ENCODE results near the gene SPC24.
"Not testable (repeated sequence)": the region's sequence is repeated elsewhere in the genome, so short reads cannot be mapped to it uniquely, and the experiment has no call there.

SPC24 gene

GRCh38 chr19:11179716-11180297, 24.2 kb upstream of the SPC24 start:
- no peak for TF ChIP-seq CTCF (IDR thresholded peaks at IDR 0.05; ENCODE audit: borderline replicate concordance, insufficient read depth, low read depth, low read length)
- H3K4me3 ChIP-seq (ENCODE audit: low read depth, low read length) = peak overlapping the region; percentile 45

- not testable (repeated sequence) for H3K4me3 ChIP-seq (ENCODE audit: low read depth, low read length)
Observed at GRCh38 chr19:11179145-11179465, 23.5 kb upstream of the SPC24 start.

GRCh38 chr19:11177592-11177991, 22.0 kb upstream of the SPC24 start:
- no peak overlapping the region for H3K4me3 ChIP-seq (ENCODE audit: low read depth, low read length)
- TF ChIP-seq CTCF (IDR thresholded peaks at IDR 0.05; ENCODE audit: borderline replicate concordance, insufficient read depth, low read depth, low read length) = no peak

- no peak overlapping the region for H3K4me3 ChIP-seq (ENCODE audit: low read depth, low read length)
- no peak for TF ChIP-seq CTCF (IDR thresholded peaks at IDR 0.05; ENCODE audit: borderline replicate concordance, insufficient read depth, low read depth, low read length)
Observed at GRCh38 chr19:11176466-11177193, 21.0 kb upstream of the SPC24 start.

- TF ChIP-seq CTCF (IDR thresholded peaks at IDR 0.05; ENCODE audit: borderline replicate concordance, insufficient read depth, low read depth, low read length) = no peak
- no peak overlapping the region for H3K4me3 ChIP-seq (ENCODE audit: low read depth, low read length)
Observed at GRCh38 chr19:11175920-11176319, 20.3 kb upstream of the SPC24 start.

- no peak for TF ChIP-seq CTCF (IDR thresholded peaks at IDR 0.05; ENCODE audit: borderline replicate concordance, insufficient read depth, low read depth, low read length)
- H3K4me3 ChIP-seq (ENCODE audit: low read depth, low read length) = no peak overlapping the region
Observed at GRCh38 chr19:11174336-11174735, 18.8 kb upstream of the SPC24 start.

- no peak overlapping the region for H3K4me3 ChIP-seq (ENCODE audit: low read depth, low read length)
- no peak for TF ChIP-seq CTCF (IDR thresholded peaks at IDR 0.05; ENCODE audit: borderline replicate concordance, insufficient read depth, low read depth, low read length)
Observed at GRCh38 chr19:11173516-11174155, 18.1 kb upstream of the SPC24 start.

Measured in GM12875 (cell line).